MM.1S (cell line): ENCODE measurements around the gene PTPRJ.

Source experiments
- DNase-seq: peaks from one replicate; pipeline ENCODE4 v3.0.0-alpha.2; 2015
- H2AFZ ChIP-seq: fragments of 300-600 bp; sonication (generic); 2 replicates; pipeline ENCODE4 v1.6.0; 2016; ENCODE audit warnings: antibody characterized with exemption, low read length
- H3F3A ChIP-seq: fragments of 300-600 bp; sonication (generic); 2 replicates; pipeline ENCODE4 v1.6.1; 2016; ENCODE audit warnings: mild to moderate bottlenecking, antibody characterized with exemption, low read length, moderate library complexity, mixed read lengths; ENCODE audit not compliant: insufficient read depth
- H3K27ac ChIP-seq: fragments of 300-600 bp; sonication (generic); 2 replicates; pipeline ENCODE4 v1.5.1; 2016; ENCODE audit warnings: mild to moderate bottlenecking, low read length
- H3K27me3 ChIP-seq: fragments of 300-600 bp; sonication (generic); replicated peaks from 2 replicates; pipeline ENCODE4 v1.6.0; 2016; ENCODE audit warnings: low read length; ENCODE audit not compliant: insufficient read depth
- H3K36me3 ChIP-seq: fragments of 300-600 bp; sonication (generic); replicated peaks from 2 replicates; pipeline ENCODE4 v1.6.1; 2016; ENCODE audit warnings: mild to moderate bottlenecking, low read length, mixed read lengths; ENCODE audit not compliant: insufficient read depth
- H3K4me1 ChIP-seq: fragments of 300-600 bp; sonication (generic); 2 replicates; pipeline ENCODE4 v1.6.1; 2016; ENCODE audit warnings: low read length, mixed read lengths
- H3K4me2 ChIP-seq: fragments of 300-600 bp; sonication (generic); 2 replicates; pipeline ENCODE4 v1.6.0; 2016; ENCODE audit warnings: low read depth, low read length
- H3K4me3 ChIP-seq: fragments of 300-600 bp; sonication (generic); 2 replicates; pipeline ENCODE4 v1.5.1; 2016; ENCODE audit warnings: low read length, mixed read lengths
- H3K79me2 ChIP-seq: fragments of 300-600 bp; sonication (generic); 2 replicates; pipeline ENCODE4 v1.6.1; 2016; ENCODE audit warnings: mixed run types, low read length, mixed read lengths
- H3K9ac ChIP-seq: fragments of 300-600 bp; sonication (generic); 2 replicates; pipeline ENCODE4 v1.6.1; 2016; ENCODE audit warnings: low read length, mixed read lengths
- H3K9me2 ChIP-seq: fragments of 300-600 bp; sonication (generic); replicated peaks from 2 replicates; pipeline ENCODE4 v1.6.1; 2016; ENCODE audit warnings: mild to moderate bottlenecking, low read length, mixed read lengths; ENCODE audit not compliant: insufficient read depth
- H3K9me3 ChIP-seq: fragments of 300-600 bp; sonication (generic); replicated peaks from 2 replicates; pipeline ENCODE4 v1.6.1; 2016; ENCODE audit warnings: mild to moderate bottlenecking, low read length, mixed read lengths; ENCODE audit not compliant: insufficient read depth
- H4K20me1 ChIP-seq: fragments of 300-600 bp; sonication (generic); 2 replicates; pipeline ENCODE4 v1.6.1; 2016; ENCODE audit warnings: mild to moderate bottlenecking, low read length, moderate library complexity, mixed read lengths; ENCODE audit not compliant: insufficient read depth
- CTCF ChIP-seq: fragments of 300-600 bp; sonication (generic); IDR thresholded peaks from 2 replicates; pipeline ENCODE4 v1.5.1; 2016; ENCODE audit warnings: antibody characterized with exemption, low read length, mixed read lengths
- EZH2 ChIP-seq: fragments of 300-600 bp; sonication (generic); optimal IDR thresholded peaks from 2 replicates; pipeline ENCODE3; 2017; ENCODE audit warnings: low read depth, mild to moderate bottlenecking, antibody characterized with exemption, low read length, mixed read lengths
- EZH2phosphoT487 ChIP-seq: fragments of 300-600 bp; sonication (generic); IDR thresholded peaks from 2 replicates; pipeline ENCODE4 v1.6.1; 2018; ENCODE audit warnings: antibody characterized with exemption, low read length

The PTPRJ gene

GRCh38 chr11:48122656-48123055 is 142.3 kb downstream of the PTPRJ start:
- no peak overlapping the region for H3K27ac ChIP-seq
- no peak overlapping the region for H2AFZ ChIP-seq
- no peaks in the 10 kb centered on the region for H3K36me3 ChIP-seq
- H3K27me3 ChIP-seq: no peaks in the 10 kb centered on the region
- no peak overlapping the region for H3K9ac ChIP-seq
- H3K4me3 ChIP-seq: no peak overlapping the region
- H3K4me1 ChIP-seq: no peaks in the 10 kb centered on the region
- DNase-seq: no peak
- TF ChIP-seq EZH2phosphoT487: no peak
- no peaks in the 10 kb centered on the region for H3F3A ChIP-seq
- no peak overlapping the region for H3K4me2 ChIP-seq
- no peaks in the 10 kb centered on the region for H3K9me3 ChIP-seq
- no peaks in the 10 kb centered on the region for H4K20me1 ChIP-seq
- no peaks in the 10 kb centered on the region for H3K9me2 ChIP-seq
- no peaks in the 10 kb centered on the region for H3K79me2 ChIP-seq

- no peak overlapping the region for H3K4me2 ChIP-seq
- no peaks in the 10 kb centered on the region for H3K4me1 ChIP-seq
- H4K20me1 ChIP-seq: no peaks in the 10 kb centered on the region
- no peak overlapping the region for H3K27ac ChIP-seq
- H3K27me3 ChIP-seq: no peaks in the 10 kb centered on the region
- H3K4me3 ChIP-seq: no peak overlapping the region
- H3K9me2 ChIP-seq: no peaks in the 10 kb centered on the region
- DNase-seq: no peak
- H3K9me3 ChIP-seq: no peaks in the 10 kb centered on the region
- TF ChIP-seq EZH2phosphoT487 (no peak), CTCF (no peak), EZH2 (no peak)
- H3F3A ChIP-seq: no peaks in the 10 kb centered on the region
- H3K36me3 ChIP-seq: no peaks in the 10 kb centered on the region
- H3K9ac ChIP-seq: no peak overlapping the region
- H2AFZ ChIP-seq: no peak overlapping the region
- no peaks in the 10 kb centered on the region for H3K79me2 ChIP-seq
Observed at GRCh38 chr11:48123254-48123875, 143.0 kb downstream of the PTPRJ start.

GRCh38 chr11:48123934-48124755 is 143.8 kb downstream of the PTPRJ start:
- no peaks in the 10 kb centered on the region for H4K20me1 ChIP-seq
- no peak overlapping the region for H2AFZ ChIP-seq
- H3F3A ChIP-seq: no peaks in the 10 kb centered on the region
- H3K4me3 ChIP-seq: no peak overlapping the region
- H3K9ac ChIP-seq: no peak overlapping the region
- no peaks in the 10 kb centered on the region for H3K4me1 ChIP-seq
- no peaks in the 10 kb centered on the region for H3K27me3 ChIP-seq
- H3K79me2 ChIP-seq: no peaks in the 10 kb centered on the region
- no peak for DNase-seq
- no peak for TF ChIP-seq CTCF
- no peak for TF ChIP-seq EZH2phosphoT487
- no peak for TF ChIP-seq EZH2
- H3K4me2 ChIP-seq: no peak overlapping the region
- no peak overlapping the region for H3K27ac ChIP-seq
- no peaks in the 10 kb centered on the region for H3K9me3 ChIP-seq
- no peaks in the 10 kb centered on the region for H3K36me3 ChIP-seq
- H3K9me2 ChIP-seq: no peaks in the 10 kb centered on the region

- Histone ChIP-seq H3K4me3 (no peak overlapping the region), H3K9ac (no peak overlapping the region), H3K36me3 (no peaks in the 10 kb centered on the region), H3K27ac (no peak overlapping the region), H3K9me3 (no peaks in the 10 kb centered on the region), H3K9me2 (no peaks in the 10 kb centered on the region), H3K79me2 (no peaks in the 10 kb centered on the region), H3K27me3 (no peaks in the 10 kb centered on the region), H2AFZ (no peak overlapping the region), H3K4me2 (no peak overlapping the region), H4K20me1 (no peaks in the 10 kb centered on the region), H3K4me1 (no peaks in the 10 kb centered on the region), H3F3A (no peaks in the 10 kb centered on the region)
- TF ChIP-seq EZH2 (no peak), CTCF (no peak), EZH2phosphoT487 (no peak)
- no peak for DNase-seq
Observed at GRCh38 chr11:48124880-48125279, 144.5 kb downstream of the PTPRJ start.
